Smooth muscle cell (in vitro differentiated cells): Measurements from ENCODE around the gene RBM45. TPM values are rescaled to one million over a fixed set of nuclear protein-coding genes. Genes with fewer than 3 reads are reported as not detected.

Source experiments
- DNase-seq: peaks from one replicate; lab custom pipeline; 2025; ENCODE audit not compliant: unreplicated experiment; lab: John Stamatoyannopoulos, UW
- H2AFZ ChIP-seq: fragments of 200-600 bp; sonication (generic); 2 replicates; pipeline ENCODE4 v1.6.0; 2016; ENCODE audit warnings: antibody characterized with exemption, low read depth, mild to moderate bottlenecking
- H3F3A ChIP-seq: fragments of 200-600 bp; sonication (generic); 2 replicates; pipeline ENCODE4 v1.6.0; 2017; ENCODE audit warnings: antibody characterized with exemption, low read depth
- H3K27ac ChIP-seq: fragments of 200-600 bp; sonication (generic); 2 replicates; pipeline ENCODE4 v1.5.1; 2016; ENCODE audit warnings: low read depth, mild to moderate bottlenecking
- H3K27me3 ChIP-seq: fragments of 200-600 bp; sonication (generic); 2 replicates; pipeline ENCODE4 v1.6.1; 2016; ENCODE audit warnings: low read depth, mild to moderate bottlenecking
- H3K36me3 ChIP-seq: fragments of 200-600 bp; sonication (generic); 2 replicates; pipeline ENCODE4 v1.5.1; 2016; ENCODE audit warnings: low read depth
- H3K4me1 ChIP-seq: fragments of 200-600 bp; sonication (generic); 2 replicates; pipeline ENCODE4 v1.5.1; 2016; ENCODE audit warnings: low read depth
- H3K4me2 ChIP-seq: fragments of 200-600 bp; sonication (generic); 2 replicates; pipeline ENCODE4 v1.6.0; 2016; ENCODE audit warnings: mild to moderate bottlenecking
- H3K4me3 ChIP-seq: fragments of 200-600 bp; sonication (generic); 2 replicates; pipeline ENCODE4 v1.5.1; 2016; ENCODE audit warnings: mild to moderate bottlenecking
- H3K79me2 ChIP-seq: fragments of 200-600 bp; sonication (generic); 2 replicates; pipeline ENCODE4 v1.6.0; 2016; ENCODE audit warnings: low read depth, mild to moderate bottlenecking
- H3K9ac ChIP-seq: fragments of 200-600 bp; sonication (generic); 2 replicates; pipeline ENCODE4 v1.6.0; 2016; ENCODE audit warnings: low read depth
- H3K9me3 ChIP-seq: fragments of 200-600 bp; sonication (generic); replicated peaks from 2 replicates; pipeline ENCODE4 v1.5.1; 2016; ENCODE audit warnings: low read depth
- H4K20me1 ChIP-seq: fragments of 200-600 bp; sonication (generic); 2 replicates; pipeline ENCODE4 v1.6.0; 2016; ENCODE audit warnings: low read depth
- WGBS: methylation state at CpG from one replicate; pipeline ENCODE4 v1.1.7; 2016; ENCODE audit warnings: low lambda C conversion rate; 5-methylcytosine and 5-hydroxymethylcytosine counted together
- polyA plus RNA-seq: library from polyadenylated mRNA; unstranded; fragments of >200 nt; fragmentation: Nextera tagmentation; extraction: Ambion mirVana; gene quantifications from 2 replicates; pipeline ENCODE4 v1.2.1, GENCODE V29; 2016
- total RNA-seq: library from RNA; depleted of rRNA; stranded (reverse); fragments of >200 nt; gene quantifications from 2 replicates; pipeline ENCODE4 v1.2.3, GENCODE V29; 2014
- TF ChIP-seq, protein P1 (sequence below): fragments of 200-600 bp; sonication (generic); IDR thresholded peaks from 2 replicates; pipeline ENCODE4 v1.5.1; 2017; ENCODE audit warnings: borderline replicate concordance, mild to moderate bottlenecking, antibody characterized with exemption; ENCODE audit not compliant: insufficient read depth, poor library complexity, severe bottlenecking

RBM45 gene
- total and polyA plus RNA-seq, 2 experiments from 2014 or later, result 10.2 to 12.5 TPM

DNA sequence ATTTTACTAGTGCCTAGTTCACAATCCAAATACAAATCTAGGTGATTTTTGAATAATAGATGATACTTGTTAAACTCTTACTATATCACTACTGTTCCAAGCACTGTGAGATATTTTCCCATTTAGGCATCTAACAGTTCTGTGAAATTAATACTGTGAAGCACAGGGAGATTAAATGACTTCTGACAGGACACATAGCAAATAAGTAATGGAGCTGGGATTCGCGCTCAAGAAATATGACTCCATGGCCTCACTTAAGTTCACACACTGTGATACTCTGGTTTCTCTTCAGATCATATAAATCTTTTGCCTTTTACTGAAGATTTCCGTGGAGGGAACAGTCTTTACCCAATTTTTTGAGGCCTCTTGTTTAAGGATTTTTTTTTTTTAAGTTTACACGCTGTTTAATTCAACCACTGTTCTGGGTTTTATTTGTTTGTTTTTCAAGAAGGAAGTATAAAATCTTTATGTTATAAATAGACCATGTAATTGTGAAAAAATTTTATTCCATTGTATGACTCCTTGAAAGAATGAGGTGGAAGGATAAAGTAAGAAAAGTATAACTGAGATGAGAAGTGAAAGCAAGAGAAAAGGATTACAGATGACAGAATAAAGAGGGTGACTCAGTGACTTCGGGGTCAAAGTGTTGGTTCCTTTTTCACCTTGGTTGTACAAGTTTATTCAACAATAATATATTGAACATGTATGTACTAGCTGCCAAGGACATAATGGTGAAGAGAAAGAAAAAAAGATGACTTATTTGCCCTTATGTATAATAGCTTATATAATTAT, 30.2 kb downstream of the RBM45 start:
- Histone ChIP-seq H4K20me1 (no peaks in the 10 kb centered on the region), H3F3A (no peaks in the 10 kb centered on the region), H3K4me1 (no peaks in the 10 kb centered on the region), H3K4me2 (no peak overlapping the region), H3K27me3 (no peaks in the 10 kb centered on the region), H3K27ac (no peak overlapping the region), H3K9me3 (no peaks in the 10 kb centered on the region), H3K79me2 (no peaks in the 10 kb centered on the region), H3K36me3 (no peaks in the 10 kb centered on the region), H3K4me3 (no peak overlapping the region), H3K9ac (no peak overlapping the region), H2AFZ (no peak overlapping the region)
- TF ChIP-seq, protein P1, sequence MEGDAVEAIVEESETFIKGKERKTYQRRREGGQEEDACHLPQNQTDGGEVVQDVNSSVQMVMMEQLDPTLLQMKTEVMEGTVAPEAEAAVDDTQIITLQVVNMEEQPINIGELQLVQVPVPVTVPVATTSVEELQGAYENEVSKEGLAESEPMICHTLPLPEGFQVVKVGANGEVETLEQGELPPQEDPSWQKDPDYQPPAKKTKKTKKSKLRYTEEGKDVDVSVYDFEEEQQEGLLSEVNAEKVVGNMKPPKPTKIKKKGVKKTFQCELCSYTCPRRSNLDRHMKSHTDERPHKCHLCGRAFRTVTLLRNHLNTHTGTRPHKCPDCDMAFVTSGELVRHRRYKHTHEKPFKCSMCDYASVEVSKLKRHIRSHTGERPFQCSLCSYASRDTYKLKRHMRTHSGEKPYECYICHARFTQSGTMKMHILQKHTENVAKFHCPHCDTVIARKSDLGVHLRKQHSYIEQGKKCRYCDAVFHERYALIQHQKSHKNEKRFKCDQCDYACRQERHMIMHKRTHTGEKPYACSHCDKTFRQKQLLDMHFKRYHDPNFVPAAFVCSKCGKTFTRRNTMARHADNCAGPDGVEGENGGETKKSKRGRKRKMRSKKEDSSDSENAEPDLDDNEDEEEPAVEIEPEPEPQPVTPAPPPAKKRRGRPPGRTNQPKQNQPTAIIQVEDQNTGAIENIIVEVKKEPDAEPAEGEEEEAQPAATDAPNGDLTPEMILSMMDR, result no peak
- DNase-seq, result no peak
- 89% methylated on average over 5 of the region's 5 CpGs for WGBS

DNA sequence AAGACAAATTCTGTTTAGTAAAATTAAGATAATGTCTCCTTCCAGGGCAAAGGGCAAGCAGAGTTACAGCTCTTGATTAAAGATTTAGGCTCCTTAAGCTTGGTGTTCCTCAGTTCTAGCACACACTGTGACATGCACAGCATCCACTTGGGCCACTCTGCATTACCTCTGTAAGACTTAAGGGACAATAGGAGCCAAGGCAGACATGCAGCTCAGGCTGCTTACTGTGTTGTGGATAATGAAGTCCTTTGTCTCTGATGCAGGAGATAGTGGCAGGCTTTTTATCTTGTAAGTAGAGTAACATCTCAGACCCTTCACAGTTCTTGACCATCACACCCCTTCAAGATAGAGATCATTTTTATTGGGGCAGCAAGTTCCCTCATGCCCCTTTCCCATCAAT, 31.2 kb downstream of the RBM45 start:
- no peak overlapping the region for H3K4me3 ChIP-seq
- no peaks in the 10 kb centered on the region for H3K79me2 ChIP-seq

DNA sequence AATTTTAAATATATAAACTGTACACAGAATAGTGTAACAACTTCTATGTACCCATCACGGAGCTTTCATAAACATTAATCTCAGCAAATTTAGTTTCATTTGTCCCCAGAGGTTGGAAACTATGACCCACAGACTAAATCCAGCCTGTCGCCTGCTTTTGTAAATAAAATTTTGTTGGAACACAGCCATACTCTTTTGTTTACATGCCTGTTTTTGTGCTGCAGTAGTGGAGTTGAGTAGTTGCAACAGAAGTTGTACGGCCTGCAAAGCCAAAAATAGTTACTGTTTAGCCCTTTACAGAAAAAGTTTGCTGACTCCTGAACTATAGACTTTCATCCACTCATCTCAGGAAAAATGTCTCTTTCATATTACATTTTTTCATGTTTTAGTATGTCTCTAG, 39.8 kb downstream of the RBM45 start:
- H3K9me3 ChIP-seq, result no peaks in the 10 kb centered on the region
- no peak overlapping the region for H3K9ac ChIP-seq
- peak overlapping the region; percentile 7 for H3K27ac ChIP-seq
- no peaks in the 10 kb centered on the region for H3K4me1 ChIP-seq
- H4K20me1 ChIP-seq, result no peaks in the 10 kb centered on the region
- TF ChIP-seq, protein P1, result no peak
- H3K79me2 ChIP-seq, result no peaks in the 10 kb centered on the region
- 27% methylated on average over 3 of the region's 3 CpGs for whole genome bisulfite sequencing
- no peaks in the 10 kb centered on the region for H3K36me3 ChIP-seq
- H3K27me3 ChIP-seq, result no peaks in the 10 kb centered on the region
- DNase-seq, result no peak
- H2AFZ ChIP-seq, result peak overlapping the region; percentile 74
- peak overlapping the region; percentile 61 for H3K4me2 ChIP-seq
- peak overlapping the region; percentile 18 for H3K4me3 ChIP-seq
- H3F3A ChIP-seq, result no peaks in the 10 kb centered on the region

More for the DNA sequence above, 31.2 kb downstream of the RBM45 start:
- Histone ChIP-seq H3K27ac (no peak overlapping the region), H3K9ac (no peak overlapping the region), H4K20me1 (no peaks in the 10 kb centered on the region), H3K4me2 (no peak overlapping the region), H2AFZ (no peak overlapping the region), H3K36me3 (no peaks in the 10 kb centered on the region), H3K27me3 (no peaks in the 10 kb centered on the region), H3F3A (no peaks in the 10 kb centered on the region), H3K4me1 (no peaks in the 10 kb centered on the region), H3K9me3 (no peaks in the 10 kb centered on the region)
- TF ChIP-seq, protein P1, result no peak
- DNase-seq, result no peak

DNA sequence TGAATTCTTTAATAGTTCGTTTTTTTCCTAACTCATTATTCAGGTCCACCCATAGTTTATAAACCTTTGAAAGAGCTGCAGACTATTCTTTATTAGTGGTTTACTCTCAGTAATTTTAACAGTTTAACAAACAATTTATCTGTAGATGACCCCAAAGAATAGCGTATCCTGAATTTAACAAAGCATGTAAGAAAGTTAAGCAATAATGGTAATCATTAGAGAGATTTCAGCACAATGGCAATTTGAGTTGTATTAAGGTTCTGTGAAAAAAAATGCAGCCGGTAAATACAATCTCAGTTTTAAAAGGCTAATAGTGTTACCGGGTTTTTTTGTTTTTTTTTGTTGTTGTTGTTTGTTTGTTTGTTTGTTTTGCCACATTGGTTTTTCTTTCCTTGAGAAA, 40.3 kb downstream of the RBM45 start:
- no peak overlapping the region for H3K9ac ChIP-seq
- H2AFZ ChIP-seq, result peak overlapping the region; percentile 74
- peak overlapping the region; percentile 7 for H3K27ac ChIP-seq

More for the DNA sequence above, 40.3 kb downstream of the RBM45 start:
- Histone ChIP-seq H3K9me3 (no peaks in the 10 kb centered on the region), H4K20me1 (no peaks in the 10 kb centered on the region), H3K36me3 (no peaks in the 10 kb centered on the region), H3K4me1 (no peaks in the 10 kb centered on the region), H3K79me2 (no peaks in the 10 kb centered on the region), H3F3A (no peaks in the 10 kb centered on the region), H3K4me3 (no peak overlapping the region), H3K4me2 (peak overlapping the region; percentile 61), H3K27me3 (no peaks in the 10 kb centered on the region)
- DNase-seq, result no peak
- WGBS, result 86% methylated on average over 4 of the region's 4 CpGs
- TF ChIP-seq, protein P1, result no peak
